ENCODE results near the gene PRXL2A. TPM values are rescaled to one million over a fixed set of nuclear protein-coding genes. Genes with fewer than 3 reads are reported as not detected.

Gene PRXL2A
- total RNA-seq, 1 donor, result 5.1 TPM

Other genes starting within 250 kb of the PRXL2A start
- 112 and 113 TPM in 2 replicates for gene ANXA11, start 203.0 kb upstream of the PRXL2A start, total RNA-seq
- not detected in 2 replicates for gene MAT1A, start 118.9 kb upstream of the PRXL2A start, total RNA-seq
- not detected in 2 replicates for gene DYDC1, start 51.8 kb upstream of the PRXL2A start, total RNA-seq
- gene DYDC2, start 51.8 kb upstream of the PRXL2A start, total RNA-seq, result not detected in 2 replicates
- 19.2 and 23.9 TPM in 2 replicates for gene TSPAN14, start 45.8 kb downstream of the PRXL2A start, total RNA-seq
- under 0.01 TPM in 1 of 2 replicates, not detected in the other for gene SH2D4B, start 129.4 kb downstream of the PRXL2A start, total RNA-seq